ENCODE measurements around the gene NREP.

GRCh38 chr5:111755345-111755941 is 1.6 kb downstream of the NREP start:
- TF ChIP-seq CTCF (IDR thresholded peaks at IDR 0.05) = no peak
- no peak for TF ChIP-seq POLR2A (IDR thresholded peaks at IDR 0.05)
